ENCODE results near the gene CALY. TPM values are rescaled to one million over a fixed set of nuclear protein-coding genes. Genes with fewer than 3 reads are reported as not detected.

Gene CALY
- polyA plus RNA-seq, 1 of the 3 experiments (the other 2 are of a cell fraction) = 3.3 TPM

- Histone ChIP-seq H3K9ac (peak within 1 kb of the TSS; percentile 63), H3K79me2 (ENCODE audit: insufficient read depth) (no peaks in the 10 kb centered on the region)
- no peak for TF ChIP-seq USF1 (IDR thresholded peaks at IDR 0.05; ENCODE audit: borderline replicate concordance, low read depth)
- no peak for TF ChIP-seq EP300 (IDR thresholded peaks at IDR 0.05; ENCODE audit: borderline replicate concordance in 1 of 2, low read depth in 1 of 2, low read length in 1 of 2)
- TF ChIP-seq JUND (IDR thresholded peaks at IDR 0.05) = no peak
- no peak for TF ChIP-seq CHD2 (IDR thresholded peaks at IDR 0.05; ENCODE audit: low read length, partially characterized antibody)
- TF ChIP-seq TCF12 (IDR thresholded peaks at IDR 0.05) = no peak
- TF ChIP-seq RAD21 (IDR thresholded peaks at IDR 0.05; ENCODE audit: low read length) = no peak
- TF ChIP-seq PBX3 (IDR thresholded peaks at IDR 0.05) = no peak
- TF ChIP-seq MXI1 (IDR thresholded peaks at IDR 0.05; ENCODE audit: low read depth, low read length) = peak; percentile 15; the same call in 1 of the 2 replicates
- TF ChIP-seq MAX (IDR thresholded peaks at IDR 0.05; ENCODE audit: low read depth) = peak; percentile 61; the same call in 1 of the 2 replicates
- no peak for TF ChIP-seq SMC3 (IDR thresholded peaks at IDR 0.05; ENCODE audit: low read depth, low read length)
- TF ChIP-seq RFX5 (IDR thresholded peaks at IDR 0.05; ENCODE audit: low read length) = no peak
- TF ChIP-seq IRF3 (IDR thresholded peaks at IDR 0.05; ENCODE audit: low read depth, low read length) = no peak
- TF ChIP-seq GATA2 (CRISPR knock-in tag; IDR thresholded peaks at IDR 0.05) = no peak
- 0 out of 2 replicates have a peak, but pooled peaks have one; percentile 5 for TF ChIP-seq SIN3A (IDR thresholded peaks at IDR 0.05; ENCODE audit: borderline replicate concordance, low read depth, low read length)
- no peak for TF ChIP-seq REST (IDR thresholded peaks at IDR 0.05; ENCODE audit: low read depth, low read length)
- TF ChIP-seq ZBTB33 (IDR thresholded peaks at IDR 0.05; ENCODE audit: borderline replicate concordance, low read depth) = no peak
These were observed 20.8 kb upstream of the CALY start, which contains the start of gene FUOM for GRCh38 chr10:133357285-133358161. Gene FUOM, minus strand, starts transcription at chr10:133358019. Its CDS starts 12 bp downstream, at chr10:133358007.

More at GRCh38 chr10:133357285-133358161, 20.8 kb upstream of the CALY start, which contains the start of gene FUOM:
- 5% methylated on average over 4 of the region's 83 CpGs for WGBS (ENCODE audit: low lambda C conversion rate)
- H3F3A ChIP-seq (replicated peaks; ENCODE audit: insufficient read depth) = no peaks in the 10 kb centered on the region
- H3K27ac ChIP-seq (ENCODE audit: low read depth in 2 of 2, low read length in 1 of 2) = peak within 1 kb of the TSS in 1 of 2 experiments; percentile 43; a peak in 1 of 4 replicates
- H3K36me3 ChIP-seq (replicated peaks in 1 of 2; ENCODE audit: control insufficient read depth in 1 of 2, insufficient read depth in 2 of 2, low read length in 1 of 2) = peaks cover 6 to 11% of the 10 kb centered on the region in 2 experiments
- H2AFZ ChIP-seq (ENCODE audit: low read depth) = peak within 1 kb of the TSS; percentile 63; the same call in 1 of the 2 replicates
- H3K9me2 ChIP-seq = no peaks in the 10 kb centered on the region
- peak within 1 kb of the TSS; percentile 76 for H3K4me2 ChIP-seq
- H3K9me3 ChIP-seq = no peaks in the 10 kb centered on the region
- H3K4me1 ChIP-seq (ENCODE audit: control insufficient read depth in 1 of 2, insufficient read depth in 2 of 2, low read depth in 1 of 2, low read length in 1 of 2) = peaks cover 0 to 36% of the 10 kb centered on the region in 2 experiments; a peak in 1 of 4 replicates
- ChIA-PET POLR2A (interaction anchor here (0.8 to 1.0 kb wide), 2 partner anchors 10 to 33 kb away, joined by 3 read pairs; no protein-coding TSS in a partner anchor), CTCF (interaction anchor here (1.2 to 9.1 kb wide), 3 partner anchors 21 to 31 kb away, joined by 3 to 73 read pairs (median 4); partner anchors contain the start of gene CALY)
- DNase-seq = peak; percentile 99
- H3K27me3 ChIP-seq (ENCODE audit: insufficient read depth) = no peaks in the 10 kb centered on the region
- H4K20me1 ChIP-seq (ENCODE audit: insufficient read depth) = no peaks in the 10 kb centered on the region
- H3K4me3 ChIP-seq (ENCODE audit: low read depth in 2 of 2, low read length in 1 of 2) = peak within 1 kb of the TSS; percentile 58 to 59

Data from SK-N-SH (cell line).